Measurements from ENCODE around the gene CREBRF. TPM values are rescaled to one million over a fixed set of nuclear protein-coding genes. Genes with fewer than 3 reads are reported as not detected.
"Not testable (repeated sequence)": the region's sequence is repeated elsewhere in the genome, so short reads cannot be mapped to it uniquely, and the experiment has no call there.

Gene CREBRF
- total RNA-seq, 1 experiment from 2014 or later, result 16.9 TPM

DNA sequence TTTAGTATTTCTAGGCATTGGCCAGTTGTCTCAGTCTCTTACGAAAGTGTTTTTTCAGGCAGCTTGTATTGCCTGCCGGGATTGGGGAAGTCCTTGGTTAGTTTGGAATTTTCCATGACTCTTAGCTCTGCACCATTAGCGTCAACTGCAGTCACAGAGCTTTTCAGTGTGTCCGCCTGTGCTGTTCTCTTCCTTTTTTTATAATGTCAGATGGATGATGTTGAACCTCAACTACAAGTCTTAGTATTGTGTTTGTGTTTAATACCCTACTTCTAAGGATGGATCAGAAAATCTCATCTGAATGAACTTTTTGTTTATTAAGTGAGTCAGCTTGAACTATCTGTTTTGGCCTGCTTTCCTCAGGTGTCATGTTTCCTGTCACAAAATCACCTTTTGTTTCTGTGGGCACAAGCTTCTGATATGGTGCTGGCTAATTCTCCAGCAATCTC, 39.5 kb upstream of the CREBRF start:
- ChIA-PET CTCF (interaction anchor here (0.5 to 1.1 kb wide), 2 partner anchors 33 to 505 kb away, joined by 3 to 6 read pairs; partner anchors contain the start of gene ATP6V0E1), POLR2A (ENCODE audit: unreplicated experiment) (interaction anchor here (0.5 to 0.7 kb wide), 4 partner anchors 33 to 586 kb away, joined by 3 to 7 read pairs (median 5); partner anchors contain the start of gene ATP6V0E1)
- no TSS peak for BruUV-seq (replicated peaks)
- H3K36me3 ChIP-seq (ENCODE audit: low read depth), result peaks cover 9% of the 10 kb centered on the region; the same call in 1 of the 2 replicates
- H3K79me2 ChIP-seq (ENCODE audit: low read depth), result peaks cover 71% of the 10 kb centered on the region
- intact Hi-C loops (cut with micrococcal nuclease; ENCODE audit: unreplicated experiment), result loop anchor here (5.0 kb wide), 1 partner anchor 41 kb away; the partner anchor contains the start of gene CREBRF
- peaks cover 34% of the 10 kb centered on the region for H3K4me1 ChIP-seq (replicated peaks; ENCODE audit: insufficient read depth)
- peaks cover 20% of the 10 kb centered on the region; the same call in 1 of the 2 replicates for H4K20me1 ChIP-seq (ENCODE audit: insufficient read depth)
- peak overlapping the region; percentile 69 for H3K4me2 ChIP-seq
- H2AFZ ChIP-seq, result no peak overlapping the region
- H3K27ac ChIP-seq, result peak overlapping the region; percentile 74
- peaks cover 31% of the 10 kb centered on the region for H3F3A ChIP-seq (ENCODE audit: insufficient read depth, low read depth)
- DNase-seq, result peak; percentile 34 to 84
- TF ChIP-seq CTCF (conservative IDR thresholded peaks at IDR 0.05) (no peak), EZH2 (IDR thresholded peaks at IDR 0.05; ENCODE audit: low read depth) (no peak)
- no peaks in the 10 kb centered on the region for H3K27me3 ChIP-seq (ENCODE audit: insufficient read depth, low read depth)
- H3K9me3 ChIP-seq (ENCODE audit: insufficient read depth, low read depth), result no peaks in the 10 kb centered on the region
- H3K4me3 ChIP-seq, result peak overlapping the region; percentile 16; the same call in 1 of the 2 replicates
- no peaks in the 10 kb centered on the region for H3K9me2 ChIP-seq (ENCODE audit: insufficient read depth)

DNA sequence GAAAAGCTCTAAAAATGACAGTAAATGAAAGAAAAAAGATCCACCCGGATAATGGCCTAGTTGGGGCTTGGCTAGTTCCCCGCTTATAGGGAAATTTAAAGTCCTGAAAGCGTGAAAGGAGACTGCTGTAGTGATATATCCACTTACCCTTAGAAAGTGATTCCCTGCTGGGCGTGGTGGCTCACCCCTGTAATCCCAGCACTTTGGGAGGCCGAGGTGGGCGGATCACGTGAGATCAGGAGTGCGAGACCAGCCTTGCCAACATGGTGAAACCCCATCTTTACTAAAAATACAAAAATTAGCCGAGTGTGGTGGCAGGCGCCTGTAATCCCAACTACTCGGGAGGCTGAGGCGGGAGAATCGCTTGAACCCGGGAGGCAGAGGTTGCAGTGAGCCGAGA, 39.1 kb upstream of the CREBRF start:
- H3K9me3 ChIP-seq (ENCODE audit: insufficient read depth, low read depth); H3K27me3 ChIP-seq (ENCODE audit: insufficient read depth, low read depth); H2AFZ ChIP-seq; H3K36me3 ChIP-seq (ENCODE audit: low read depth); DNase-seq; H3K9me2 ChIP-seq (ENCODE audit: insufficient read depth); BruUV-seq (replicated peaks): not testable (repeated sequence)
- Histone ChIP-seq H3K4me3 (peak overlapping the region; percentile 16; the same call in 1 of the 2 replicates), H3F3A (ENCODE audit: insufficient read depth, low read depth) (peaks cover 31% of the 10 kb centered on the region), H3K4me1 (replicated peaks; ENCODE audit: insufficient read depth) (peaks cover 34% of the 10 kb centered on the region), H3K79me2 (ENCODE audit: low read depth) (peaks cover 68% of the 10 kb centered on the region), H4K20me1 (ENCODE audit: insufficient read depth) (peaks cover 20% of the 10 kb centered on the region; the same call in 1 of the 2 replicates), H3K27ac (peak overlapping the region; percentile 74), H3K4me2 (peak overlapping the region; percentile 69)
- ChIA-PET CTCF (interaction anchor here (1.1 kb wide), 1 partner anchor 33 kb away, joined by 6 read pairs; the partner anchor contains the start of gene ATP6V0E1), POLR2A (ENCODE audit: unreplicated experiment) (interaction anchor here (0.5 to 0.6 kb wide), 2 partner anchors 34 to 585 kb away, joined by 3 read pairs; partner anchors contain the start of gene ATP6V0E1)
- intact Hi-C loops (cut with micrococcal nuclease; ENCODE audit: unreplicated experiment), result loop anchor here (5.0 kb wide), 1 partner anchor 40 kb away; the partner anchor contains the start of gene CREBRF

GRCh38 chr5:173018358-173018757, 37.8 kb upstream of the CREBRF start:
- TF ChIP-seq CTCF (conservative IDR thresholded peaks at IDR 0.05) (no peak), EZH2 (IDR thresholded peaks at IDR 0.05; ENCODE audit: low read depth) (no peak)
- peaks cover 58% of the 10 kb centered on the region for H3K79me2 ChIP-seq (ENCODE audit: low read depth)
- H3K36me3 ChIP-seq (ENCODE audit: low read depth), result peaks cover 9% of the 10 kb centered on the region; the same call in 1 of the 2 replicates
- H3F3A ChIP-seq (ENCODE audit: insufficient read depth, low read depth), result peaks cover 31% of the 10 kb centered on the region
- peaks cover 20% of the 10 kb centered on the region; the same call in 1 of the 2 replicates for H4K20me1 ChIP-seq (ENCODE audit: insufficient read depth)
- H3K27me3 ChIP-seq (ENCODE audit: insufficient read depth, low read depth), result no peaks in the 10 kb centered on the region
- DNase-seq, result no peak
- H3K27ac ChIP-seq, result no peak overlapping the region
- H3K9me3 ChIP-seq (ENCODE audit: insufficient read depth, low read depth), result no peaks in the 10 kb centered on the region
- H3K4me2 ChIP-seq, result no peak overlapping the region
- H2AFZ ChIP-seq, result no peak overlapping the region
- intact Hi-C loops (cut with micrococcal nuclease; ENCODE audit: unreplicated experiment), result loop anchor here (5.0 kb wide), 1 partner anchor 39 kb away; the partner anchor contains the start of gene CREBRF
- BruUV-seq (replicated peaks), result no TSS peak
- POLR2A ChIA-PET (ENCODE audit: unreplicated experiment), result no interaction called here
- H3K4me1 ChIP-seq (replicated peaks; ENCODE audit: insufficient read depth), result peaks cover 34% of the 10 kb centered on the region
- CTCF ChIA-PET, result interaction anchor here (0.7 kb wide), 1 partner anchor 34 kb away, joined by 3 read pairs; no protein-coding TSS in a partner anchor
- no peak overlapping the region for H3K4me3 ChIP-seq
- H3K9me2 ChIP-seq (ENCODE audit: insufficient read depth), result no peaks in the 10 kb centered on the region
